SK-N-MC (cell line): Measurements from ENCODE around the gene MMP24OS.

Source experiments
- EZH2 ChIP-seq: fragments of 200-600 bp; sonication (generic); IDR thresholded peaks from one replicate; pipeline ENCODE4 v1.6.1; 2017; ENCODE audit warnings: antibody characterized with exemption
- FOXP2 ChIP-seq: optimal IDR thresholded peaks from 2 replicates; pipeline ENCODE3; 2011; ENCODE audit warnings: mild to moderate bottlenecking, moderate library complexity; ENCODE audit not compliant: insufficient read depth; ENCODE audit errors: extremely low read length, control extremely low read depth
- POLR2AphosphoS5 ChIP-seq: IDR thresholded peaks from 2 replicates; pipeline ENCODE4 v1.6.1; 2012; ENCODE audit warnings: mild to moderate bottlenecking, low read depth, low read length, borderline replicate concordance

GRCh38 chr20:35296101-35296554, 18.2 kb upstream of the MMP24OS start:
- TF ChIP-seq EZH2 (no peak), POLR2AphosphoS5 (no peak), FOXP2 (no peak)
